SK-N-SH (cell line): ENCODE results near the gene IQCK. TPM values are rescaled to one million over a fixed set of nuclear protein-coding genes. Genes with fewer than 3 reads are reported as not detected.

Source experiments
- CTCF ChIA-PET: fragments of 300-600, 350-600 bp; formaldehyde crosslinking; extraction: SDS; loops from one replicate; lab custom pipeline; 2021; lab: Yijun Ruan, JAX
- POLR2A ChIA-PET: fragments of 350-600 bp; sonication (Branson Sonifier 250); formaldehyde crosslinking; extraction: SDS; loops from one replicate; lab custom pipeline; 2020; ENCODE audit warnings: antibody characterized with exemption, inconsistent platforms; lab: Yijun Ruan, JAX
- DNase-seq: peaks from one replicate; pipeline ENCODE4 v3.0.0; 2012
- H2AFZ ChIP-seq: fragments of 200-600 bp; sonication (generic); 2 replicates; pipeline ENCODE4 v1.8.1; 2016; ENCODE audit warnings: antibody characterized with exemption, mild to moderate bottlenecking, low read depth
- H3F3A ChIP-seq: fragments of 200-600 bp; sonication (generic); replicated peaks from 2 replicates; pipeline ENCODE3; 2016; ENCODE audit warnings: antibody characterized with exemption, mild to moderate bottlenecking; ENCODE audit not compliant: insufficient read depth
- H3K27ac ChIP-seq, 2 experiments: fragments of 200-500 bp in 1 of 2; fragments of 200-600 bp in 1 of 2; sonication (Bioruptor generic) in 1 of 2; sonication (generic), shearing (Covaris generic) in 1 of 2; 2 replicates each; pipeline versions ENCODE4 v1.5.1 to v1.6.1; 2014 to 2016; ENCODE audit warnings: low read depth in 2 of 2, inconsistent platforms in 1 of 2, low read length in 1 of 2, mild to moderate bottlenecking in 1 of 2, mixed read lengths in 1 of 2
- H3K27me3 ChIP-seq: fragments of 200-600 bp; sonication (generic), shearing (Covaris generic); 2 replicates; pipeline ENCODE4 v1.6.1; 2016; ENCODE audit warnings: mixed run types; ENCODE audit not compliant: insufficient read depth
- H3K36me3 ChIP-seq, 2 experiments: fragments of 200-500 bp in 1 of 2; fragments of 200-600 bp in 1 of 2; sonication (Bioruptor generic) in 1 of 2; sonication (generic) in 1 of 2; replicated peaks in 1 of 2; 2 replicates each; pipeline versions ENCODE3 to v1.5.1; 2014 to 2016; ENCODE audit warnings: low read length in 1 of 2, mild to moderate bottlenecking in 1 of 2; ENCODE audit not compliant: insufficient read depth in 2 of 2, control insufficient read depth in 1 of 2
- H3K4me1 ChIP-seq, 2 experiments: fragments of 200-500 bp in 1 of 2; fragments of 200-600 bp in 1 of 2; sonication (Bioruptor generic) in 1 of 2; sonication (generic), shearing (Covaris generic) in 1 of 2; 2 replicates each; pipeline versions ENCODE4 v1.5.1 to v1.6.1; 2014 to 2016; ENCODE audit warnings: low read depth in 1 of 2, low read length in 1 of 2, mixed run types in 1 of 2; ENCODE audit not compliant: insufficient read depth in 2 of 2, control insufficient read depth in 1 of 2
- H3K4me2 ChIP-seq: fragments of 200-600 bp; sonication (generic), shearing (Covaris generic); 2 replicates; pipeline ENCODE4 v1.6.1; 2017; ENCODE audit warnings: mixed run types
- H3K4me3 ChIP-seq, 2 experiments: fragments of 200-500 bp in 1 of 2; fragments of 200-600 bp in 1 of 2; sonication (Bioruptor generic) in 1 of 2; sonication (generic), shearing (Covaris generic) in 1 of 2; 2 replicates each; pipeline versions ENCODE4 v1.5.1 to v1.8.1; 2014 to 2016; ENCODE audit warnings: low read depth in 2 of 2, inconsistent platforms in 1 of 2, low read length in 1 of 2, mild to moderate bottlenecking in 1 of 2, mixed read lengths in 1 of 2, moderate library complexity in 1 of 2
- H3K79me2 ChIP-seq: fragments of 200-600 bp; sonication (generic); 2 replicates; pipeline ENCODE4 v1.8.1; 2017; ENCODE audit warnings: mild to moderate bottlenecking; ENCODE audit not compliant: insufficient read depth
- H3K9ac ChIP-seq: fragments of 200-600 bp; sonication (generic); 2 replicates; pipeline ENCODE4 v1.6.1; 2017; ENCODE audit warnings: mixed run types
- H3K9me2 ChIP-seq: fragments of 200-600 bp; sonication (generic); 2 replicates; pipeline ENCODE4 v1.6.1; 2017; ENCODE audit warnings: mixed run types
- H3K9me3 ChIP-seq: fragments of 200-600 bp; sonication (generic); 2 replicates; pipeline ENCODE4 v1.6.1; 2017; ENCODE audit warnings: mixed run types, mild to moderate bottlenecking, moderate library complexity
- H4K20me1 ChIP-seq: fragments of 200-600 bp; sonication (generic); 2 replicates; pipeline ENCODE4 v1.6.1; 2017; ENCODE audit warnings: mild to moderate bottlenecking, mixed run types; ENCODE audit not compliant: insufficient read depth
- ELF1 ChIP-seq: IDR thresholded peaks from 2 replicates; pipeline ENCODE4 v1.4.0; 2012
- EP300 ChIP-seq, 2 experiments: IDR thresholded peaks; 2 replicates each; pipeline versions ENCODE4 v1.4.0 to v1.6.1; 2012; ENCODE audit warnings: borderline replicate concordance in 1 of 2, low read depth in 1 of 2, low read length in 1 of 2
- FOXM1 ChIP-seq: IDR thresholded peaks from 2 replicates; pipeline ENCODE4 v1.4.0; 2012; ENCODE audit warnings: low read depth, mild to moderate bottlenecking
- GATA2 ChIP-seq: sonication (generic); formaldehyde crosslinking; IDR thresholded peaks from 2 replicates; pipeline ENCODE4 v1.5.0; 2020; ENCODE audit warnings: mild to moderate bottlenecking, missing genetic modification reagents
- JUND ChIP-seq: IDR thresholded peaks from 2 replicates; pipeline ENCODE4 v1.4.0; 2012
- NRF1 ChIP-seq: IDR thresholded peaks from 2 replicates; pipeline ENCODE4 v1.6.1; 2012; ENCODE audit warnings: low read depth, mild to moderate bottlenecking, low read length
- POLR2AphosphoS5 ChIP-seq: IDR thresholded peaks from 2 replicates; pipeline ENCODE4 v1.6.1; 2012; ENCODE audit warnings: low read depth, low read length
- RAD21 ChIP-seq: IDR thresholded peaks from 2 replicates; pipeline ENCODE4 v1.6.1; 2012; ENCODE audit warnings: mild to moderate bottlenecking, low read length
- SIN3A ChIP-seq: IDR thresholded peaks from 2 replicates; pipeline ENCODE4 v1.6.1; 2012; ENCODE audit warnings: low read depth, mild to moderate bottlenecking, low read length, moderate library complexity, borderline replicate concordance
- TAF1 ChIP-seq: IDR thresholded peaks from 2 replicates; pipeline ENCODE4 v1.6.1; 2012; ENCODE audit warnings: low read depth, mild to moderate bottlenecking, low read length, moderate library complexity, borderline replicate concordance
- TCF12 ChIP-seq: IDR thresholded peaks from 2 replicates; pipeline ENCODE4 v1.4.0; 2012
- TEAD4 ChIP-seq: IDR thresholded peaks from 2 replicates; pipeline ENCODE4 v1.4.0; 2012; ENCODE audit warnings: mild to moderate bottlenecking, borderline replicate concordance; ENCODE audit not compliant: insufficient read depth
- YY1 ChIP-seq: IDR thresholded peaks from 2 replicates; pipeline ENCODE4 v1.4.0; 2012; ENCODE audit warnings: low read depth, mild to moderate bottlenecking
- WGBS: methylation state at CpG from one replicate; pipeline ENCODE4 v1.1.6; 2017; ENCODE audit warnings: low lambda C conversion rate; 5-methylcytosine and 5-hydroxymethylcytosine counted together
- polyA plus RNA-seq, 3 experiments: library from polyadenylated mRNA; depleted of rRNA; stranded (reverse); fragments of >200 nt; gene quantifications; 2 replicates each; pipeline ENCODE4 v1.2.3, GENCODE V29; 2012
- TF ChIP-seq, protein P1 (sequence below): IDR thresholded peaks from 2 replicates; pipeline ENCODE4 v1.6.1; 2012; ENCODE audit warnings: mild to moderate bottlenecking, low read depth, low read length, moderate library complexity
- TF ChIP-seq, protein P2 (sequence below): IDR thresholded peaks from 2 replicates; pipeline ENCODE4 v1.4.0; 2012; ENCODE audit warnings: low read depth
- TF ChIP-seq, protein P3 (sequence below): IDR thresholded peaks from 2 replicates; pipeline ENCODE4 v1.4.0; 2012; ENCODE audit warnings: low read depth, borderline replicate concordance

IQCK gene
- polyA plus RNA-seq, 1 of the 3 experiments (the other 2 are of a cell fraction): 7.3 TPM

DNA sequence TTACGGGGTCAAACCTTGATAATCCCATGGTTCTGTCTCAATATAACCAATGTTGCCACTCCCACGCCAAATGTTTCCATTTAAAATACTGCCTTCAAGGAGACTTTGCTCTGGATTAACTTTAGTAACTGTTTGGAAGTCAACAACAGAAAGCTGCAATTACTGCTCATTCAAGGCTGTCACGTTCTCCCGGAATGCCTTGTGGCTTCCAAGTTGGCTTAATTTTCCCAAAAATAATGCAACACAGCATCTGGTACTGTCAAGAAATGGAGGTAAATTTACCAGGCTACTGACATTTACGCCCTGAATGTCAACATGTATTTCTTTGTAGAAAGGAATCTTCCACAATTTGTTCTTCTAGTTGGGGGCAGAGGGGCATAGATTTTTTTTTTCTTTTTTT lies 128.4 kb downstream of the IQCK start:
- Histone ChIP-seq H3K4me2 (no peak overlapping the region), H3K9me2 (no peaks in the 10 kb centered on the region), H3K4me3 (no peak overlapping the region), H3K36me3 (no peaks in the 10 kb centered on the region), H3K9me3 (no peaks in the 10 kb centered on the region), H3K9ac (no peak overlapping the region), H3K27ac (no peak overlapping the region), H3K79me2 (no peaks in the 10 kb centered on the region), H3K27me3 (no peaks in the 10 kb centered on the region), H4K20me1 (no peaks in the 10 kb centered on the region), H3F3A (peaks cover 12% of the 10 kb centered on the region), H2AFZ (no peak overlapping the region), H3K4me1 (no peaks in the 10 kb centered on the region)
- no peak for DNase-seq
- POLR2A ChIA-PET: no interaction called here
- 92% methylated on average over 5 of the region's 5 CpGs for WGBS
- CTCF ChIA-PET: no interaction called here
- TF ChIP-seq FOXM1 (no peak), SIN3A (no peak), POLR2AphosphoS5 (no peak), ELF1 (no peak), TEAD4 (no peak), TCF12 (no peak), JUND (no peak), TAF1 (no peak), EP300 (IDR thresholded peaks at IDR 0.05; ENCODE audit: borderline replicate concordance in 1 of 2, low read depth in 1 of 2, low read length in 1 of 2) (no peak), GATA2 (no peak), RAD21 (no peak)
- TF ChIP-seq, protein P1, sequence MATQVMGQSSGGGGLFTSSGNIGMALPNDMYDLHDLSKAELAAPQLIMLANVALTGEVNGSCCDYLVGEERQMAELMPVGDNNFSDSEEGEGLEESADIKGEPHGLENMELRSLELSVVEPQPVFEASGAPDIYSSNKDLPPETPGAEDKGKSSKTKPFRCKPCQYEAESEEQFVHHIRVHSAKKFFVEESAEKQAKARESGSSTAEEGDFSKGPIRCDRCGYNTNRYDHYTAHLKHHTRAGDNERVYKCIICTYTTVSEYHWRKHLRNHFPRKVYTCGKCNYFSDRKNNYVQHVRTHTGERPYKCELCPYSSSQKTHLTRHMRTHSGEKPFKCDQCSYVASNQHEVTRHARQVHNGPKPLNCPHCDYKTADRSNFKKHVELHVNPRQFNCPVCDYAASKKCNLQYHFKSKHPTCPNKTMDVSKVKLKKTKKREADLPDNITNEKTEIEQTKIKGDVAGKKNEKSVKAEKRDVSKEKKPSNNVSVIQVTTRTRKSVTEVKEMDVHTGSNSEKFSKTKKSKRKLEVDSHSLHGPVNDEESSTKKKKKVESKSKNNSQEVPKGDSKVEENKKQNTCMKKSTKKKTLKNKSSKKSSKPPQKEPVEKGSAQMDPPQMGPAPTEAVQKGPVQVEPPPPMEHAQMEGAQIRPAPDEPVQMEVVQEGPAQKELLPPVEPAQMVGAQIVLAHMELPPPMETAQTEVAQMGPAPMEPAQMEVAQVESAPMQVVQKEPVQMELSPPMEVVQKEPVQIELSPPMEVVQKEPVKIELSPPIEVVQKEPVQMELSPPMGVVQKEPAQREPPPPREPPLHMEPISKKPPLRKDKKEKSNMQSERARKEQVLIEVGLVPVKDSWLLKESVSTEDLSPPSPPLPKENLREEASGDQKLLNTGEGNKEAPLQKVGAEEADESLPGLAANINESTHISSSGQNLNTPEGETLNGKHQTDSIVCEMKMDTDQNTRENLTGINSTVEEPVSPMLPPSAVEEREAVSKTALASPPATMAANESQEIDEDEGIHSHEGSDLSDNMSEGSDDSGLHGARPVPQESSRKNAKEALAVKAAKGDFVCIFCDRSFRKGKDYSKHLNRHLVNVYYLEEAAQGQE: no peak

DNA sequence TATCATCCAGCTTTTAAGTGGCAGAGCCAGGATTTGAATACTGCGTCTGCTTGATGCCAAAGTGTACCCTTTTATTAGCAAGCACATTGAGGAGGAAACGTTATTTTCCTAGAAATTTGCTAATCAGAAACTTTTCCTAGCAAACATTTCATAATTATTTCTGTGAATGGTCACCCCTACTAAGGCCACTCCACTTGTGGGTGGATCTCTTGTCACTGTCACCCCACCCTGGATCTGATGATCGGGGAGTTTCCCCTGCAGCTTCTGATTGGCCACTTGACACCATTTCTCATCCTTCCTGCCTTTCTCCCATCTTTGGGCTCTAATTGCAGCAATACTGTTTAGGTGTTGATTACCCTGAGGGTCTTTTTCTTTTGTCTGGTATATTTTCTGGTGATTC lies 130.7 kb downstream of the IQCK start:
- Histone ChIP-seq H3F3A (peaks cover 5% of the 10 kb centered on the region), H2AFZ (no peak overlapping the region), H3K9me2 (no peaks in the 10 kb centered on the region), H3K4me3 (no peak overlapping the region), H3K9ac (no peak overlapping the region), H3K4me1 (no peaks in the 10 kb centered on the region; a peak in 1 of 4 replicates), H4K20me1 (no peaks in the 10 kb centered on the region), H3K9me3 (no peaks in the 10 kb centered on the region), H3K79me2 (no peaks in the 10 kb centered on the region), H3K4me2 (no peak overlapping the region), H3K27me3 (no peaks in the 10 kb centered on the region), H3K27ac (no peak overlapping the region), H3K36me3 (no peaks in the 10 kb centered on the region)
- no peak for DNase-seq
- POLR2A ChIA-PET: no interaction called here
- WGBS: 93% methylated on average over 3 of the region's 3 CpGs
- TF ChIP-seq NRF1 (no peak), YY1 (no peak)
- TF ChIP-seq, protein P2, sequence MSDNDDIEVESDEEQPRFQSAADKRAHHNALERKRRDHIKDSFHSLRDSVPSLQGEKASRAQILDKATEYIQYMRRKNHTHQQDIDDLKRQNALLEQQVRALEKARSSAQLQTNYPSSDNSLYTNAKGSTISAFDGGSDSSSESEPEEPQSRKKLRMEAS: no peak
- TF ChIP-seq, protein P3, sequence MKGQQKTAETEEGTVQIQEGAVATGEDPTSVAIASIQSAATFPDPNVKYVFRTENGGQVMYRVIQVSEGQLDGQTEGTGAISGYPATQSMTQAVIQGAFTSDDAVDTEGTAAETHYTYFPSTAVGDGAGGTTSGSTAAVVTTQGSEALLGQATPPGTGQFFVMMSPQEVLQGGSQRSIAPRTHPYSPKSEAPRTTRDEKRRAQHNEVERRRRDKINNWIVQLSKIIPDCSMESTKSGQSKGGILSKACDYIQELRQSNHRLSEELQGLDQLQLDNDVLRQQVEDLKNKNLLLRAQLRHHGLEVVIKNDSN: no peak
- CTCF ChIA-PET: no interaction called here
